GM12801 (cell line): ENCODE data around the gene MTCH1.

Source experiments
- CTCF ChIP-seq: IDR thresholded peaks from one replicate; pipeline ENCODE4 v1.5.1; 2011; ENCODE audit warnings: control low read depth; ENCODE audit not compliant: insufficient read length; ENCODE audit errors: extremely low read depth

Gene MTCH1

GRCh38 chr6:36926708-36927513 lies 59.1 kb downstream of the MTCH1 start:
- no peak for TF ChIP-seq CTCF

GRCh38 chr6:36925809-36926208 lies 60.2 kb downstream of the MTCH1 start:
- TF ChIP-seq CTCF, result no peak

GRCh38 chr6:36924778-36925374 lies 61.1 kb downstream of the MTCH1 start:
- no peak for TF ChIP-seq CTCF

- no peak for TF ChIP-seq CTCF
These were observed 61.9 kb downstream of the MTCH1 start for GRCh38 chr6:36924131-36924530.

- no peak for TF ChIP-seq CTCF
These were observed 65.5 kb downstream of the MTCH1 start for GRCh38 chr6:36920546-36920945.

GRCh38 chr6:36920049-36920448 lies 65.9 kb downstream of the MTCH1 start:
- TF ChIP-seq CTCF, result no peak
